Dermis microvascular lymphatic vessel endothelial cell (primary cell): Measurements from ENCODE around the gene BPIFA2. TPM values are rescaled to one million over a fixed set of nuclear protein-coding genes. Genes with fewer than 3 reads are reported as not detected.

Experiments used
- DNase-seq, 2 donors: peaks; one replicate each; pipeline versions ENCODE4 v3.0.0 to v3.0.0-alpha.2; 2010; ENCODE audit warnings: low read depth in 2 of 2
- total RNA-seq: library from RNA; depleted of rRNA; stranded (reverse); fragments of >200 nt; gene quantifications from 2 replicates; pipeline ENCODE4 v1.2.1, GENCODE V29; 2014

BPIFA2 gene
- total RNA-seq, 1 donor from 2014 or later = not detected

- DNase-seq = no peak
These were observed 25.0 kb downstream of the BPIFA2 start for GRCh38 chr20:33192912-33193501.

- DNase-seq = no peak
These were observed 31.1 kb downstream of the BPIFA2 start for GRCh38 chr20:33199026-33199425.

GRCh38 chr20:33202451-33202850, 34.5 kb downstream of the BPIFA2 start:
- no peak for DNase-seq

GRCh38 chr20:33203444-33203843, 35.5 kb downstream of the BPIFA2 start:
- no peak for DNase-seq

GRCh38 chr20:33209789-33210188, 41.8 kb downstream of the BPIFA2 start:
- peak; percentile 51 to 72 for DNase-seq

GRCh38 chr20:33210371-33210770, 42.4 kb downstream of the BPIFA2 start:
- no peak for DNase-seq

- DNase-seq = peak; percentile 14 to 52
These were observed 44.0 kb downstream of the BPIFA2 start for GRCh38 chr20:33211817-33212424.

GRCh38 chr20:33217052-33217451, 49.1 kb downstream of the BPIFA2 start, which contains the start of gene BPIFA3:
BPIFA3 (plus strand) TSS chr20:33217352; CDS start chr20:33217537, 185 bp downstream.
- DNase-seq = no peak

GRCh38 chr20:33224399-33224798, 56.4 kb downstream of the BPIFA2 start:
- no peak for DNase-seq

- no peak for DNase-seq
These were observed 61.9 kb downstream of the BPIFA2 start for GRCh38 chr20:33229843-33230242.

Other genes starting within 250 kb of the BPIFA2 start
- not detected in 2 replicates for gene SUN5, start 163.7 kb upstream of the BPIFA2 start, total RNA-seq
- gene BPIFB2, start 160.5 kb upstream of the BPIFA2 start, total RNA-seq = not detected in 2 replicates
- gene BPIFB6, start 136.5 kb upstream of the BPIFA2 start, total RNA-seq = not detected in 2 replicates
- not detected in 2 replicates for gene BPIFB3, start 114.3 kb upstream of the BPIFA2 start, total RNA-seq
- not detected in 2 replicates for gene BPIFB4, start 88.5 kb upstream of the BPIFA2 start, total RNA-seq
- gene BPIFA3, start 49.2 kb downstream of the BPIFA2 start, total RNA-seq = not detected in 2 replicates
- not detected in 2 replicates for gene BPIFA1, start 67.8 kb downstream of the BPIFA2 start, total RNA-seq
- not detected in 2 replicates for gene BPIFB1, start 115.1 kb downstream of the BPIFA2 start, total RNA-seq
- gene CDK5RAP1, start 233.4 kb downstream of the BPIFA2 start, total RNA-seq = 17.3 and 20.5 TPM in 2 replicates